DMS114 treated with DMSO at 0.1 percent for 48 hours (cell line): ENCODE results near the gene EVC.
"Not testable (repeated sequence)": the region's sequence is repeated elsewhere in the genome, so short reads cannot be mapped to it uniquely, and the experiment has no call there.

ENCODE experiments used
- DNase-seq: peaks from one replicate; lab custom pipeline; 2025; ENCODE audit not compliant: unreplicated experiment; lab: John Stamatoyannopoulos, UW

Gene EVC

DNA sequence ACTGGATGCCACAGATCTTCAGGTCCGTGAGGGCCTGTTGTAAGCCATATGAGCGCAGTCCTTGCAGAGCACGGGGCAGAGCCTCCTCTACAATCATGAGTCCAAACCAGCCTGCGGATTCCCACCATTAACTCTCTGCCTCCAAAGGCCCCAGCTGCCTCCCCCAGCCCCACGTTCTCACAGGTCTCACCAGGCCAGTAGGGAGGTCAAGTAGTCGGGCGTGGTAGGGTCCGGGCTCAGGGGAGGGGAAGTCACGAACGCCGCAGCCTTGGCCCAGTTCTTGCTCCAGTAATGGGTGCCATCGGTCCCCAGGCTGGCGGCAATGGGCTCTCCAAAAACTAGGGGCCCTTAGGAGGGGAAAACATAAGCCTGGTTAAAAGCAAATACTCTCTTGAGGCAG, 128.3 kb downstream of the EVC start:
- no peak for DNase-seq

DNA sequence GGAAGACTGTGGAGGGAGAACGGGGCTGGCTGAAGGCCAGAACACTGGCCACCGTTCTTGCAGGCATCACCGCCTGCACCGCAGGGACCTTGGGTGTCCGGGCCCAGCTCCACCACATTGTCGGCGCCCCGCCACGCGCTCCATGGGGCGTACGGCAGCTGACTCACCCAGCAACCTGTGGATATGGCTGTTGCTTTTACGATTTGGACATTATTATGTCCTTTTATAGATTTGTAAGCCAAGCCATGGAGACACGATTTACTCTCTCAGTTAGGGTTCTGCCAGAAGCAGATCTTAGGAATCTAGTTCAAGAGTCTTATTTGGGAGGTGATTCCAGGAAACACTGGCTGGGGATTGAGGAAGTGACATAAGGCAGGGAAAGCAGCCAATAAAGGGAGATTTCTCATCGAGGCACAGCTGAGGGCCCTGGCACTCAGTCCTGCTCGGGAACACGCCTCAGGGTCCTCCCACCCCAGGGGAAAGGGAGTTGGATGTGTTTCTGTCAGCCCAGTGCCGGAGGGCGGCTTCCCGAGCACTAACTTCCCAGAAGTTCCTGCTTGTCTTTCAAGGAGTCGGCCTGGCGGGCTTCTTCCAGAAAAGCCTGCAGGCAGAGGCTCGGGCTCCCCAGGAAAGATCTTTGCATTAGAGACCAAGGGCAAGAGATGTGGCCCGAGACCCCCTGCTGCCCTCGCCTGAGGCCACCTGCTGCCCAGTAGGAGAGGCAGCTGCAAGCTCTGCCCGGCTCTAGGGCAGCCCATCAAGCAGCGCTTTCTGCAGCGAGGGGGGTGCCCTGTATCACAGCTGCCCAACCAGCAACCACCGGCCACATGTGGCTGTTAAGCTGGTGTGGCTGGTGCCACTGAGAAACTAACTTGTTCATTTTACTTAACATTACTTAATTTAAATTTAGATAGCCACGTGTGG, 129.0 kb downstream of the EVC start:
- no peak for DNase-seq

DNA sequence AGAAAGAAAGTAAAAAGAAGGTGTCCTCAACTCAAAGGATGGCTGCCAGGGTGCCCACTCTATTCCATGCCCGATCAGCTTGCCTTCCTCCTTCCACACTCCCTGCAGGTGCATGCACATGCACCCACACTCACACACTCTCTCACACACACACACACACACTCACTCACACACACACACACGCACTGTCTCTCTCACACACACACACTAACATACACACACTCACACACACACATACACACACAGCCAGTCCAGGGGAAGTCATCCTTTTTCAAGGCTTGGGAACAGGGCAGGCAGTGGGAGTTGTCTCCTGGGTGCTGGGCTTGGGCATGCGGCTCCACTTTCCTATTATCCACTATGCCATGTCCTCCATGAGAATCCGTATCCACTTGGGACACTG, 131.5 kb downstream of the EVC start:
- no peak for DNase-seq

DNA sequence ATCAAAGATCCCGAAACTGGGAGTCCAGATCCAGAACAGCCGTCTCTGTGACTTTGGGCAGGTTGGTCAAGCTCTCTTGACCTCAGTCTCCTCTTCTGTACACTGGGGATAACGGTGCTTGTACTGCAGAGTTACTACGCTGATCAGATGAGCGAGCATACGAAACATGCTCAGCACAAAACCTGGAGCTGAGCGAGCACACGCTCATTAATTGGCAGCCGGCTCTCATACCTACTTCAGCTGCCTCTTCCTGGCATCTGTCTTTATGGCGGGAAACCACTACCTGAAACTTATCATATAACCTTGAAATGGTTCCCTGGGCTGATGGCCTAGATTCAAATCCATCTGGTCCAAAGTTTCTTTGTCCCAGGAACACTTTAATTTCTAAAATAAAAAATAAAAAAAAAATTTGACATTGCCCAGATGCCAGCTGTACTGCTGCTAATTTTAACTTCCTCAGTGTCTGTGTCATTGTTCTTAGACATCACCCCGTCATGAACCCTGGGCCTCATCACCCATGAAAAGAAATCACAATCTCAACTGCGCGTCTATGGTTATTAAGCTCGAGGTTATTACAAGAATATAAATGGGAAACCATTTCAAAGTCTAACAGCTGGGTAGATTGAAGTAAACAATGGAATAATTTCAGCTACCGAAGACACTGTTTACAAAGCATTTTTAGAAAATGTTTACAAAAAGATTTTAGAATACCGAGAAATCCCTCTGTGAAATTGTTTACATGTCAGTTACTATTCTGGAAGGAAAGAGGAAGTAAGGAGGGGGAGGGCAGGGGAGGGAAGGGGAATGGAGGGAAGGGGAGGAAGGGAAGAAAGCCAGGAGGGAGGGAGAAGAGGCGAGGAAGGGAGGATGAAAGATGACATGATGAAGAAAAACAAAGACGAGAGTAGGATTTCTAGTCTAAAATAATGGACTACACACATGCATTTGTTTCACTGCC, 132.9 kb downstream of the EVC start:
- no peak for DNase-seq

DNA sequence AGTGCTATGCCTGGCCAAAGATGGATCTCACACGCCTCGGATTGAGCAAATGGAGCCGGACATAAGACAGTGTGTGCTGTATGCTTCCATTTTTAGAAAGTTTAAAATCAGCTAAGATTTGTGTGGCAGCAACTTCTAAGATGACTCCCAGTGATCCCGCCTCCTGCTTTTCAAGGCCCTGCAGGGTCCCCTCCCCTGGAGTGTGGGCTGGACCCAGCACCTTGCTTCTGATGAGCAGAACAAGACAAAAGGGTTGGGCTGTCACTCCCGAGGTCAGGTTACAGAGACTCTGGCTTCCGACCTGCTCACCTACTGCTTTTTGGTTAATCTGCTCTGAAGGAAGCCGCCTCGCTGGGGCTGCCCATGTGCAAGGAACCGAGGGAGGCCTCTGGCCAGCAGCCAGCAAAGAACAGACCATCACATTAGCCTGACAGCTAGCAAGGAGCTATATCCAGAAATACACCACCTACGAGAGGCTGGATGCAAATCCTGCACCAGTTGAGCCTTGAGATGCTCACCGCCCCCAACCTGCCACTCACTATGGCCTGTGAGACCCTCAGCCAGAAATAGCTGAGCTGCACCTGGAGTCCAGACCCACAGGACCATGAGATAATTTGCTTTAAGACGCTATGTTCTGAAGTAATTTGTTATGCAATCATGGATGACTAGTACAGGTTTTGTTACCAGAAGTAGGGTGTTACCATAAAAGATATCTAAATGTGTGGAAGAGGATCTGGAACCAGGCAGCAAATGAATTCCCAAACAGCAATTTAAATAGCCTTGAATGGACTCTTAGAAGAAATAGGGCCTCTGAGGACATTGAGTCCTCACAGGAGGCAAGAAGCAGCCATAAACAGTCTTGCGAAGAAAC, 134.3 kb downstream of the EVC start:
- no peak for DNase-seq

DNA sequence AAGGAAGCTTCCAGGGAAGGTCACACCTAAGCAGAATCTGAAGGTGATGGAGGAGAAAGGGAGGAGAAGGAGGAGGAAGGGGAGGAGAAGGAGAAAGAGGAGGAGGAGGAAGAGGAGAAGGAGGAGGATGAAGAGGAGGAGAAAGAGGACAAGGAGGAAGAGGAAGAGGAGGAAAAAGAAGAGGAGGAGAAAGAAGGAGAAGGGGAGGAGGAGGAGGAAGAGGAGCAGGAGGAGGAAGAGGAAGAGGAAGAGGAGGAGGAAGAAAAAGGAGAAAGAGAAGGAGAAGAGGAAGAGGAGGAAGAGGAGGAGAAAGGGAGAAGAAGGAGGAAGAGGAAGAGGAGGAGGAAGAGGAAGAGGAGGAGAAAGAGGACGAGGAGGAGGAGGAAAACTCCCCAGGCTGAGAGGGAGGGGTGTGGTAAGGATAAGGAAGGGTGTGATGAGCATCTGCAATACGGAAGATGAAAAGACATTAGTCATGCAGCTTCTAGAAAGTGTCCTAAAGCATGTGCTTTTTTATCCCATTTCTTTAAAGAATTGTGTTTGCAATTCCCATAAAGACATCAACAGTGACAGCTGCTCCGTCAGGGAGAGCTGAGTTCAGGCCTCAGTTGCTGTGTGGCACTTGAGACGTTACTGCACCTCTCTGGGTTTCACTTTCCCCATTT, 140.8 kb downstream of the EVC start:
- no peak for DNase-seq

DNA sequence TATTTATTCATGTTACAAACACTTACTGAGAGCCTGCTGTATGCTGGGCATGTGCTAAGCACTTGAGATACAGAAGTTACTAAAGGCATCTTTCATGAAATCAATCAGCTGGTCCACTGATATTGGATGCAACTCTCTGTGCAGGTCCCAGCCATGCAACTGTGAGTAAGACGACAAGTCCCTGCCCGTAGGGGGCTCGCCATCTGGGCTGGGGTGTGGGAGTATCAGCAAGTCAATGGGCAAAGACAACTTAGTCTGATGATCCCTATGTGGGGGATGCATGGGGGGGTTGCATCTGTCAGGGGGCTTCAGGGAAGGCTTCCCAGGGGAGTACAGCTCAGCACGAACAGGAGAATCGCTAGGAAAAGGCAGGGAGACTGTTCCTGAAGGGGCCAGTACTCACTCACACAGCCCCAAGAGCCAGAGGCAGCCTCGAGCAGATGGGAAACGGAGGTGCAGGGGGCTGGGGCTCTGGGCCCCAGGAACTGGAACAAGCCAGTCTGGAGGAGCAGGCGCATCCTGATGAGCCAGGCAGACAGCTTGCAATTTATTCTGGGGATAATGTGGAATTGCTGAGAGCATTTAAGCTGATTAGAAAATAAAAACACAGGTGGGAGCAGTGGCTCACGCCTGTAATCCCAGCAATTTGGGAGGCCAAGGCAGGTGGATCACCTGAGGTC, 141.7 kb downstream of the EVC start:
- no peak for DNase-seq

DNA sequence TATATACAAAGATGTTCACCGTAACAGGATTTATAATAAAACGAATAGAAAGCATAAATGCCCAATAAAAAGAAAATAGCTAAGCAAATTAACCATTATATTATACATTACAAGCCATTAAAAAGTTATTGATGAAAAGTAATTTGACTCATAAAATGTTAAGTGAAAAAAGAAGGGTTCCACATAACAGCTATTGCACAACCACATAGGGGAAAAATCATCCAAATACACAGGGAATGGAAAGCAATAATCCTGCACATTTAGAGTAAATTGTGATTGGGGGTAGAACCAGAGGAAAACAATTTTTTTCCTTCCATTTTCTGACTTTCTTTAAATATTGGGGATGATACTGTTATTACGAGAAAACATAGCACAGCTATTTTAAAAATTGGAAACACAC, 143.9 kb downstream of the EVC start:
- DNase-seq, result no peak

DNA sequence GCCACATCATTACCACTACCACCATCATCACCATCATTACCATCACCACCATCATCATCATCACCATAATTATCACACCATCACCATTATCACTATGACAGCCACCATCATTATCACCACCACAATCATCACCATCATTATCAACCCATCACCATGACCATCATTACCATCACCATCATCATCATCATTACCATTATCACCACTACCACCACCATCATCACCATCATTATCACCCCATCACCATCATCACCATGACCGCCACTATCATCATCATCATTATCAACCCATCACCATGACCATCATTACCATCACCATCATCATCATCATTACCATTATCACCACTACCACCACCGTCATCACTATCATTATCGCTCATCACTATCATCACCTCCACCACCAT, 145.4 kb downstream of the EVC start:
- not testable (repeated sequence) for DNase-seq

DNA sequence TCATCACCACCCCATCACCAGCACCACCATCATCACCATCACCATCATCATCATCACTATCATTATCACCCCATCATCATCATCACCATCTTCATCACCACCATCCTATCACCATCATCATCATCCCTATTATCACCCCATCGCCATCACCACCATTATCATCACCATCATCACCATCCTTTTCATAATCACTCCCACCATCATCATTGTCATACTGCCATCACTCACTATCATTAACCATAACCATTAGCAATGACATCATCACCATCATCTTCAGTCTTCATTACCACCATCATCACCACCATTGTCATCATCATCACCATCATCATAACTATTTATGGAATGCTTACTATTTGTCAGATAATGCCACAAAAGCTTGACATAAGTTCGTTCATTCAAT, 146.2 kb downstream of the EVC start:
- no peak for DNase-seq

DNA sequence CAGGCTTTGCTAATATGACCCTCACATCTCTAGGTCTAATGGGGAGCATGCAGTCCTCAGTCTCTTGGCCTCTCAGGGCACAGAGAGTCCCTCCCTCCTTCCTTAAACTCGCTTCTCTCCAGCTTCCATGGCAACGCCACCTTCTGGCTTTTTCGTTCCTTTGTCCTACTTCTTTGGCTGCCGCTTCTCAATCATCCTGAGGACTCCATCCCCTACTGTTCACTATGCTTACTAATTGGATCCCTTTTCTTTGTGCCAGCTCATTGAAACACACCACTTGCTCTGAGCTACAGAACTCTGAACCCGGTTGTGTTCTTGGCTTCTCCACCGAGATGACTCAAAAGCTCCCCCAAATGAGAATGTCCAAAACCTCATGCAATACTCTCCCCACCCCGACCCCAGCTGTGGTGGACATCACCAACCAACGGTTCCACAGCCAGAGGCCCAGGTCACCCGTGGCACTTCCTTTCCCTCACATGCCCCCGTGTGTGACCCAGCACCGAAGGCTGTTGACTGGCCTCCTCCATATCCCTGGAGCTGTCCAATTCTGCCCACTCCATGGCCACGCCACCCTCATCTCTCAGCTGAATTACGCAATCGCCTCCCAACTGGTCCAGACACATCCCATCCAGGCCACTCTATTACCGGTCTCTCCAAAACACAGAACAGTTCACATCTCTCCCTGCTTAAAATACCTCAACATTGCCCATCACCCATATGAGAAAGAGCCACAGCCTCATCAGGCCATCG, 147.2 kb downstream of the EVC start:
- no peak for DNase-seq

DNA sequence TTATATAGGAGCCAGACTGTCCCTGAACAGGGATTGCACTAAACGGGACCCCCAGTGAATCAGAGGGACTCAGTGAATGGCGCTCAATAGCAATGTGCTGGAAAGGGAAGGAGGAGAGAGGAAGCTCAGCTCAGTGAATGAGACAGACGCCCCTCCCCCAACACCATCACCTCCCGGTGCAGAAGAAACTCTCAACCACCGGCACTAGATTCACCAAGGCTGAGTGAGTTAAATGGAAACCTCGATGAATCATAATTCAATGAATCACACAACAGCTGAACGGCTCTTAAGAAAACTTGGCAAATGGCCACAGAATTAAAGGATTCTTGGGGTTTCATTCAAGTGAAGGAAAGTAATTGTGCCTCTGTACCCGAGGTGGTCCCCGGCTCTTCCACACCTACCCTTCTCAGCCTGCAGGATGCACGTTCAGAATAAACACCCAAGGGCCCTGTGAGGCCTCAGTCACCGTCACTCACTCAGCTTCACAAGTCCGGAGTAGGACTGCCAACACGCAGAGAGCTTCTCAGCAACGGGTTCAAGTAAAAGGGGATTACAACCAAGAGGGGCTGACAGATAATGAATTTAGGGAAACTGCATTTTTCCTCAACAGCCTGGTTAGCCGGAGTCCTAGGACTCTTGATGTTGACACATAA, 152.6 kb downstream of the EVC start:
- no peak for DNase-seq
